ENCODE data around the gene FGF10. TPM values are rescaled to one million over a fixed set of nuclear protein-coding genes. Genes with fewer than 3 reads are reported as not detected.

FGF10 gene
- total RNA-seq: 0.10 and 2.2 TPM in 2 replicates

GRCh38 chr5:44389090-44389822 is at the start of gene FGF10:
Gene FGF10 (minus strand): TSS chr5:44389420. CDS start chr5:44388682, 738 bp downstream.

Data from smooth muscle cell of the pulmonary artery (primary cell).